Stimulated activated effector memory CD8-positive, alpha-beta T cell treated with anti-CD3 and anti-CD28 coated beads, Interleukin-12 subunit alpha, Interleukin-12 subunit beta, amount 100 ng/mL, for 72 hours (primary cell): Measurements from ENCODE around the gene SAFB2.

Experiments
- ATAC-seq: fragments of 150-1000 bp; cut with Tn5 transposase; 2 replicates; pipeline ENCODE4 v1.10.0; 2021
- DNase-seq, 2 donors: peaks; one replicate each; pipeline ENCODE4 v3.0.0; 2021 to 2022; ENCODE audit warnings: low spot score in 2 of 2
- H3K27ac Mint-ChIP-seq: one replicate; pipeline ENCODE4 v1.8.0; 2022; ENCODE audit warnings: mild to moderate bottlenecking, mixed read lengths
- H3K36me3 Mint-ChIP-seq: one replicate; pipeline ENCODE4 v1.8.0; 2022; ENCODE audit warnings: mild to moderate bottlenecking, mixed read lengths
- H3K4me1 Mint-ChIP-seq: one replicate; pipeline ENCODE4 v1.8.0; 2022; ENCODE audit warnings: mixed read lengths
- H3K4me3 Mint-ChIP-seq: one replicate; pipeline ENCODE4 v1.8.0; 2022; ENCODE audit warnings: mild to moderate bottlenecking, mixed read lengths
- H3K9me3 Mint-ChIP-seq: one replicate; pipeline ENCODE4 v1.8.0; 2022; ENCODE audit warnings: mixed read lengths

The SAFB2 gene

DNA sequence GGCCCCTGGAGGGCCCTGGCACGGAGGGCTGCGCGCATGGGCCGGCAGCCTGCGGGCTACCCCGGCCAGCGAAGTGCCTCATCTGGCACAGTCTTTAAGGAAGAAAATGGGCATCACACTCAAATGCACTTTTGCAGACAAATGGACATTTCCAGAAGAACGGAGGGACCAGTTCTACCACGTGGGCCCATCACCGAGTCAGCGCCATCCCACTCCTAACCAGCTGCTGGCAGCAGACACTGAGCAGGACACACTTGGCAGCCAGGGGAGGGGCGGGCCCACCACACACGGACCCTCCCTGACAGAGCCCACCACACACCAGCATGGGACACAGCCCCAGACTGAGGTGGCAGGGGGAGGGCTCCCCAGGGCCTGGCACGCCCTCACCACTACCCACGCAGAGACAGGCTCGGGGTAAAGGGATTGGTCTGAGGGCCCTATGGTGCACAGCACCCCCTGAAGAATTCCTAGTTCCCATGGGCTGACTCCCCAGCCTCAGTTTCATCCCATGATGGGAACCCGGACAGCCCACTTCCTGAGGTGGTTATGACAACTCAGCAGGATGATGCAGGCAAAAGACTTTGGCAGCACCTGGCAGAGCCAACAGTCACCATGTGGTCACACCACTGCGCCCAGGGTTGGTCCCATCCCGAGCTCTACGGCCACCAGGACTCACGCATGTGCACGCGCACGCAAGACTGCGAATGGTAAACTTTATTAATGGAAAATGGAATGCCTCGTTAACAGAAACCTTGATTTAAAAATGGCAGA lies 36.1 kb downstream of the SAFB2 start:
- Mint-ChIP-seq H3K4me1 (peaks cover 20% of the 10 kb centered on the region), H3K36me3 (peaks cover 68% of the 10 kb centered on the region), H3K4me3 (peak overlapping the region; percentile 66), H3K27ac (peak overlapping the region; percentile 92), H3K9me3 (no peaks in the 10 kb centered on the region)
- ATAC-seq, result peak; percentile 44
- no peak for DNase-seq

DNA sequence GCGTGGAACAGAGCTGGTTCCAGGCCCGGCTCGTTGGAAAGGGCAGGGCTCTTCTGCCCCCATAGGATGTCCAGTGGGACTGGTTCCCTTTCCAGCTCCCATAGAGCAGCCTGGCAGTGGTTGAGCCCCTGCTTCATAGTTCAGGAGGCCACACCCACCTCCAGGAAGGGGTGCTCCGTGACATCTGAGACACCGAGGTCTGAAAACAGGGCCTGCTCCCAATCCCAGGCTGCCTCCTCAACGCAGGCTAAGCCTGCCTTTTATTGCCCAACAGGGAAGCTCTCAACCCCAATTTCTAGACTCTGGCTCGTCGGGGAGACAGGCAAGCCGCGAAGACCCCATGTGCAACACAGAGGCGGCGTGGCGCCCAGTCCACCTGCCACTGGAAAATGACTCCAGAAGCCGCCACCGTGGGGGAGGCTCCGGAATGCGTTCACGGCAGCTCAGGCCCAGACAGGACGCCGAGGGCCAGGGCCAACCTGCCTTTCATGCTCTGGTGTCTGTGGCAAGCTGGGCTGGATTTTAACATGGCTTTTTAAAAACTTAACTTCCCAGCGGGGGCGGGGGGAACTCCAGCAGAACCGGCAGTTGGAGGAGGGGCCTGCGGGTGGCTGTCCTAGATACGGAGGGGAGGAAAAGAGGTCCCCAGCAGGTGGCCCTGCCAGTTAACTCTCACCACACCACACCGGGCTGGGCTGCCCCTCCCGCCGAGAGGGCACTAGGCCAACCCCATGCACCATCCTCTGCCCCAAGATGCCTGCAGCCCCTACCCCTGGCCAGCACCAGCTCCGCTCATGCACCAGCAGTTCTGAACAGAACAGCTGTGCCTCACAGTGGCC lies 36.9 kb downstream of the SAFB2 start:
- peak overlapping the region; percentile 92 for H3K27ac Mint-ChIP-seq
- peaks cover 20% of the 10 kb centered on the region for H3K4me1 Mint-ChIP-seq
- ATAC-seq, result peak; percentile 72
- peaks cover 60% of the 10 kb centered on the region for H3K36me3 Mint-ChIP-seq
- no peak for DNase-seq
- H3K9me3 Mint-ChIP-seq, result no peaks in the 10 kb centered on the region
- H3K4me3 Mint-ChIP-seq, result peak overlapping the region; percentile 66

DNA sequence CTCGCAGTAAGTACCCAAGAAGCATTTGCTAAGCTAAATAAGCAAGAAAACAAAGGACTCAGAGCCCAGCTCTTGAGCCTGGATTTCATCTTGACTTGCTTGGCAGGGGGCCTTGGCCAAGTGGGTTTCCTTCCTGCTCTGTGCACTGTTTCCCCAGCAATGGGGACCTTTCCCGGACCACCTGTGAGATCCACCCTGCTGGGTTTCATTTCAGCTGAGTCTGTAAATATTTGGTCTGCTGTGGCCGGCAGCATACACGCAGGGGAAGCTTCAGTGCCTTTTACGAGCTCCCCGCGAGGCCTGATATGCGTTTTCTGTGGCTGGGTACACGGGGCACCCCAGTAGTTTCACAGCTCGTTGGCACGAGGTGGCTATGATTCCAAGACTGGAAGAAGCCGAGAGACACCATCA lies 42.4 kb downstream of the SAFB2 start:
- ATAC-seq (no peak), DNase-seq (no peak)
- Mint-ChIP-seq H3K36me3 (peaks cover 10% of the 10 kb centered on the region), H3K9me3 (no peaks in the 10 kb centered on the region), H3K4me3 (no peak overlapping the region), H3K4me1 (peaks cover 12% of the 10 kb centered on the region), H3K27ac (peak overlapping the region; percentile 27)

DNA sequence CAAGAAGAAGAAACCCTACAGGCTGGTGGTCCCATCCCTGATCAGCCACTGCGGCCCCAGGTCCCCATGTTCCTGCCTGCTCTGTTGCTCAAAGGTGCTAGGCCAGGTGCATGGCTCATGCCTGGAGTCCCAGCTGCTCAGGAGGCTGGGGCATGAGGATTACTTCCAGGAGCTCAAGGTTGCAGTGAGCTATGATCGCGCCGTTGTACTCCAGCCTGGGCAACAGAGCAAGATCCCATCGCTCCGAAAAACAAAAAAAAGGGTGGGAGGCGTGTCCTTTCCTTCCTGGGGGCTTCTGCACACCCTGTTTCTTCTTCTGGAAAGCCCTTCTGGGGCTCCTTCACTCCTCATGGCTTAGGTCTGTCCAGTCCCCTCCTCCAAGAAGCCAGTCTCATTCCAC lies 42.9 kb downstream of the SAFB2 start:
- peaks cover 10% of the 10 kb centered on the region for H3K36me3 Mint-ChIP-seq
- ATAC-seq (no peak), DNase-seq (no peak)
- H3K27ac Mint-ChIP-seq, result peak overlapping the region; percentile 27
- no peak overlapping the region for H3K4me3 Mint-ChIP-seq
- peaks cover 10% of the 10 kb centered on the region for H3K4me1 Mint-ChIP-seq
- no peaks in the 10 kb centered on the region for H3K9me3 Mint-ChIP-seq

DNA sequence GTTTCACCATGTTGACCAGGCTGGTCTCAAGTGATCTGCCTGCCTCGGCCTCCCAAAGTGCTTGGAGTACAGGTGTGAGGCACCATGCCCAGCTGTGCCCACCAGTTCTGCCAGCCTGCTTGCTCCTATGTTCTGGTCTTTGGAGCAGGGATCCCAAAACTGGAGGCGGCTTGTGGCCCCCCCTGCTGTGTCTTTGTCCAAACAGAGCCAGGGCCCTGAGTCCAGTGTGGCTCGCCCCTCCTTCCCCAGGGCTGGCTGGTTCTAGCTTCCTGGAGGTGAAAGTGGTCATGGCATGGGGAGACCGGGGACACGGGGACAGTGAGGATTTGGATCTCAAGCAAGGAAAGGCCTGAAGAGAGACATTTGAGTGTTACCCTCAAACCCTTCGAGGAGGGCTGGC lies 43.3 kb downstream of the SAFB2 start:
- Mint-ChIP-seq H3K27ac (no peak overlapping the region), H3K4me3 (no peak overlapping the region), H3K4me1 (peaks cover 10% of the 10 kb centered on the region), H3K9me3 (no peaks in the 10 kb centered on the region), H3K36me3 (peaks cover 10% of the 10 kb centered on the region)
- no peak for DNase-seq
- no peak for ATAC-seq

DNA sequence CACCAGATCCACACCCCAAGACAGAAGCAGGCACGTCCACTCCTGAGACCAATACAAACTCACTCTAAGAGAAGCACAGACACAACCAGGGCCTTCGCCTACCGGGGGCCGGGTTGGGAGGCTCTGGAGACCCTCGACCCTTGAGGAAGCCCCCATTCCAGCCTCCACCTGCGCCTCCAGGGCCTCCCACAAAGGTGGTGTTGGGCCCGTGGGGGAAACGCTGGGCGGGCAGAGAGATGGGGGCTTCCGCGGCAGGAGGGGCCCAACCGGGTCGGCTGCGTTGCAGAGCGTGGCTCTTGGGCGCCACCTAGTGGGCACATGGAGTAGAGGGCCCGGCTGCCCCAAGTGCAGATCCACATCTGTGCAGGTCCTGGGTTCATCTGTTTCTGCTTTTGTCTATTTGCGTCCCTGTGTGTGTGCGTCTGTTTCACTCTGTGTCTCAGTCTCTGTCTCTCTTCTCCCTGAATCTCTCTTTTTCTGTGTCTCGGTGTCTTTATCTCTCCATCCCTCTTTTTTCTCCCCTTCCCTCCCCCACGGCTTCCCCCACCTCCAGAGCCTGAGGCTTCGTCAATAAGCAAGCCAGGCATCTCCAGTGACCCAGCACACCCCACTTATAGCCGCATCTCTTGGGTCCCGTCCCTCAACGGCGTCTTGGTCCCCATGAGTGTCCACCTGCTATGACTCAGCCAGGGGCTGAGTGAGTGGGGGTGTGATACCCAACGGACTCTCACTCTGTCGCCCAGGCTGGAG lies 44.3 kb downstream of the SAFB2 start:
- Mint-ChIP-seq H3K36me3 (peaks cover 10% of the 10 kb centered on the region), H3K4me3 (no peak overlapping the region), H3K9me3 (no peaks in the 10 kb centered on the region), H3K4me1 (peaks cover 10% of the 10 kb centered on the region), H3K27ac (no peak overlapping the region)
- ATAC-seq (peak; percentile 79), DNase-seq (peak; percentile 65 to 81)

DNA sequence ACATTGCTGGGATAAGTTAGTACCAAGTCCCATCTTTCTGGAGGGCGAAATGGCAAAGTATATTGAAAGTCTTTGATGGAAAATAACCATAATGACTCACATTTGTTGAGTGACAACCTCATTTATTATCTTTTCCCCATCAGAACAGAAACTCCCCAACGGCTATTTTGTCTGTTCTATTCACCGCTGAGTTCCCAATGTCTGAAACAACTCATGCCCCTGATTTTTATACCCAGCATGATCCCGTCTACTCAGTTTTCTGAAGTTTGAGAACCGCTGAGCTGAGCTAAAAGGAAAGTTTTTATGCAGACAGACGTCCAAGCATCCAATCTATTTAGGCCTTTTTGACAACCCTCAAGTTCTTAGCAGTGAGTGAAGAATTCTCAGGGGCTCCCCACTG lies 47.0 kb downstream of the SAFB2 start:
- no peak for ATAC-seq
- Mint-ChIP-seq H3K4me3 (no peak overlapping the region), H3K9me3 (no peaks in the 10 kb centered on the region)

DNA sequence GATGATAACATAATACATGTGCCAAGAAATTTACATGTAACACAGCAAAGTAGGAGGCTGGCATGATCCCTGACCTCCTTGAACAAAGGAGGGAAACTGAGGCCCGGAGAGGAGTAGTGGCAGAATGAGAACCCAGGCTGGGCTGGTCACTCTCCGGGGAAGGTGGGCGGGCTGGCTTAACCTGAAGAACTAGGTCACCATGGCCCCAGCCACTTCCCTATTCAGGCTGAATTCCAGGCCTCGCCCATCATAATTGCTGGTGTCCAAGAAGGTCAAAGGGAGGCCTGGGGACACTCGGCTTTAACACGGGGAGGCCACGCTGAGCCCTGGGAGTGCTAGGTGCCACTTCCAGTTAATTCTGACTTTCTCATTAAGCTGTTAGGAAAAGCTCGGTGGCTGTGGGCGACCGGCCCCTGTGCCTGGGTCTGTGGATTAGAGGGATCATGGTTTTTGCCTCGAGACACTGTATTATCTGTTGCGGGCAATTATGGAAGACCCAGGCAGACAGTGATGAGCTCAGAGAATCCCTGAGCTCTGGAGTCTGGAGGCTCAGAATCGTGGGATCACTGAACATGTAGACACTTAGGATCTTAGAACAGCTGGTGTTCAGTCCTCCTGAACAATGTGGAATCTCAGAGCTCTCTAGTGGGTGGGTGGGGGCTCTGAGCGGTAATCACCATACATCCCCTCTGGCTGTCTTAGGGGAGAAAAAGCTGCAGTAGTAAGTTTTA lies 49.9 kb downstream of the SAFB2 start:
- DNase-seq (no peak), ATAC-seq (no peak)
- no peaks in the 10 kb centered on the region for H3K9me3 Mint-ChIP-seq
- H3K27ac Mint-ChIP-seq, result no peak overlapping the region
- peaks cover under 1% of the 10 kb centered on the region for H3K4me1 Mint-ChIP-seq
- H3K36me3 Mint-ChIP-seq, result no peaks in the 10 kb centered on the region
- no peak overlapping the region for H3K4me3 Mint-ChIP-seq

More for the DNA sequence above, 47.0 kb downstream of the SAFB2 start:
- H3K4me1 Mint-ChIP-seq, result peaks cover 10% of the 10 kb centered on the region
- H3K27ac Mint-ChIP-seq, result no peak overlapping the region
- H3K36me3 Mint-ChIP-seq, result no peaks in the 10 kb centered on the region
- no peak for DNase-seq

DNA sequence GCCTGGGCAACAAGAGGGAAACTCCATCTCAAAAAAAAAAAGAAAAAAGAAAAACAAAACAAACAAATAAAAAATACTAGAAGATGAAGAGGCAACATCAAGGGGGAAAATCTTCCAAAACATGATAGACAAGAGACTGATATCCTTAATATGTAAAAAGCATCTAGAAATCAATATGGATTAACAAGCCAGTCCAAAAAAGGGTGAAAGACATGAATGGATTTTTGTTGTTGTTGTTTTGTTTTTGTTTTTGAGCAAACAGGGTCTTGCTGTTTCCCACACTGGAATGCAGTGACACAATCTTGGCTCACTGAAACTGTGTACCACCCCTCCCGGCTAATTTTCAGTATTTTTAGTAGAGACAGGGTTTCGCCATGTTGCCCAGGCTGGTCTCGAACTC lies 50.8 kb downstream of the SAFB2 start:
- Mint-ChIP-seq H3K4me3 (no peak overlapping the region), H3K36me3 (no peaks in the 10 kb centered on the region), H3K4me1 (no peaks in the 10 kb centered on the region), H3K27ac (no peak overlapping the region), H3K9me3 (no peaks in the 10 kb centered on the region)
- no peak for DNase-seq
- ATAC-seq, result no peak

DNA sequence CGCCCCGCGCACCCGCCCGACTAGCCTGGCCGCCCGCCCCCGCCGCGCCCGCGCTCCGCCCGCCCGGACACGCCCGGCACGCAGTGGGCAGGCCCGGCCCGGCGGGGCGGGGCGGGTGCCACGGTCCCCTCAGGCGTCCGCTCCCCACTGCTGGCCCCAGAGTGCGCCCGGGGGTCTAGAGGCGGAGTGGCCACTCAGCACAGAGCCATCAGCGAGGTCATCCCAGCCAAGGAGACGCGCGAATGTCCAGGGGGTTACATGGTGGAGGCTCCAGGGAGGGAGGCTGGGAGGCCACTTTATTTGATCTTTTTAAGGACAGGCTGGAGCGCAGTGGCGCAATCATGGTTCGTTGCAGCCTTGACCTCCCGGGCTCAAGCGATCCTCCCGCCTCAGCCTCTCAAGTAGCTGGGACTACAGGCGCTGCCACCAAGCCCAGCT lies 54.6 kb downstream of the SAFB2 start:
- Mint-ChIP-seq H3K4me3 (no peak overlapping the region), H3K27ac (no peak overlapping the region)

DNA sequence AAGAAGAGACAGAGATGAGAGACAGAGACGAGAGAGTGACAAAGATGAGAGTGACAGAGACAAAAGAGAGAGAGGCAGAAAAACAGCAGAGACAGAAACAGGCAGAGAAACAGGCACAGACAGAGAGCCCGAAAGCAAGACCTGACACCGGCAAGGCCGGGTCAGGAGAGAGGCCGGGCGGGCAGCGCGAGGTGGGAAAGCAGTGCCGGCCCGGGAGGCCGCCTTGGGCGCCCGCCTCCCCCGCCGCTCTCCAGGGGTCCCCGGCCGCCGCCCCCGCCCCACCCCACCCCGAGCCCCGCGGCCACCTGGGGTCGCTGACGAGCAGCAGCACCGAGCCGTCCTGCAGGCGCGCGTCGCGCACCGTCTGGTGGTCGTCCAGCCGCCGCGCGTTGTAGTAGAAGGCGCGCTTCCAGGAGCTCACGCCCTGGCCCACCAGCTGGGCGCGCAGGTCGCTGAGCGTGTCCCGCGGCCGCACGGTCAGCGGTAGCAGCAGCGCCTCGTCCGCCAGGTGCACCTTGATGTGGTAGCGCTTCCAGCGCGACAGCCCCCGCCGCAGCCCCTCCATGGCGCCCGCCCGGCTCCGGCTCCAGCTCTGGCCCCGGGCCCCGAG lies 55.1 kb downstream of the SAFB2 start, which contains the start of gene TINCR:
TINCR (minus strand) TSS at position 594 of the 610 bp plus-strand sequence.
- ATAC-seq (no peak), DNase-seq (no peak)
- no peak within 1 kb of the TSS for H3K4me3 Mint-ChIP-seq
- no peak within 1 kb of the TSS for H3K27ac Mint-ChIP-seq
- H3K36me3 Mint-ChIP-seq, result no peaks in the 10 kb centered on the region
- H3K9me3 Mint-ChIP-seq, result no peaks in the 10 kb centered on the region
- no peaks in the 10 kb centered on the region for H3K4me1 Mint-ChIP-seq

More for the DNA sequence above, 54.6 kb downstream of the SAFB2 start:
- H3K4me1 Mint-ChIP-seq, result no peaks in the 10 kb centered on the region
- H3K36me3 Mint-ChIP-seq, result no peaks in the 10 kb centered on the region
- no peaks in the 10 kb centered on the region for H3K9me3 Mint-ChIP-seq
- DNase-seq, result no peak
- no peak for ATAC-seq

DNA sequence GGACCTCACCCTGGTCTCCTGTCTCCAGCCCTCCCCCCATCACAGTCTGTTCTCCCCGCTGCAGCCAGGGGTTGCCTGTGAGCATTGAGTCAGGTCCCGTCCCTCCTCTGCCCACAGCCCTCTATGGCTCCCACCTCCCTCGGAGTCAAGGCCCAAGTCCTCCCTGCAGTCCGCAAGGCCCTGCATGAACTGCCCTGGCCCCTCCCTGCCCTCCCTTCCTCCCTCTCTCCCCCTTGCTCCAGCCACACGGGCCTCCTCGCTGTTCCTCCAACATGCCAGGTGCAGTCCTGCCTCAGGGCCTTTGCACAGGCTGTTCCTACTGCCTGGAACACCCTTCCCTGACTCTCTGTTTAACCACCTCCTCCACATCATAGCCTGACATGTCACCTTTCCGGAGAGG lies 57.6 kb downstream of the SAFB2 start:
- Mint-ChIP-seq H3K36me3 (no peaks in the 10 kb centered on the region), H3K4me1 (no peaks in the 10 kb centered on the region), H3K27ac (no peak overlapping the region), H3K9me3 (peaks cover 5% of the 10 kb centered on the region), H3K4me3 (no peak overlapping the region)
- DNase-seq, result no peak
- ATAC-seq, result no peak

DNA sequence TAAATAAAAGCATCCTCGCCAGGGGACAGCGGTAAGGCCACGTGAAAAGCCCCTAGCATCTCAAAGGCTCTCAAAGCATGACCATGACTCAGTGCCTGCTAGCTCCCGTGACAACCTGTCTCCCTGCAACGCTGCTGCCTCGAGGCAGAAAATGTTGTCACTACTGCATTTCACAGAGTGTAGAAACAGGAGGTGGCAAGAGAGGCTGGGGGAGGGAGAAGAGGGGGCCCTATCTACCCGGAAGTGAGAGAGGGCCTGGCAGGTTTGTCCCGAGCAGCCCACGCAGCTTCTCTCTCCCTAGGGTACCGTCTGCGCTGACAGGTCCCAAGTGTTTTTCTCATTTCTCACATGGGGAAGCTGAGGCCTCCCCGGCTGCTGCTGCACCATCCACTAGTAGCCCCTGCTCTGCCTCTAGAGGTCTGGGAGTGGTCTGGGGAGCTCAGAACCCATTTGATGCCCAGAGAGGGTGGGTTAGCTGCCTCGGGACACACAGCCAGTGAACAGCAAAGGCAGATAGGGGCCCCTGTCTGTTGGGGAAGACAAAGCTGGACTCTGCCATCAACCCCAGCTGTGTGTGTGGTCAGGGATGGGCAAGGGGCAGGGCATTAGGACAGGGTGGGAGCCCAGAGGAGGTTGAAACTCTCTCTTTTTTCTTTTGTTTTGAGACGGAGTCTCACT lies 58.5 kb downstream of the SAFB2 start:
- Mint-ChIP-seq H3K36me3 (no peaks in the 10 kb centered on the region), H3K9me3 (peaks cover 5% of the 10 kb centered on the region), H3K27ac (no peak overlapping the region), H3K4me1 (no peaks in the 10 kb centered on the region), H3K4me3 (no peak overlapping the region)
- ATAC-seq (peak; percentile 13), DNase-seq (no peak)

DNA sequence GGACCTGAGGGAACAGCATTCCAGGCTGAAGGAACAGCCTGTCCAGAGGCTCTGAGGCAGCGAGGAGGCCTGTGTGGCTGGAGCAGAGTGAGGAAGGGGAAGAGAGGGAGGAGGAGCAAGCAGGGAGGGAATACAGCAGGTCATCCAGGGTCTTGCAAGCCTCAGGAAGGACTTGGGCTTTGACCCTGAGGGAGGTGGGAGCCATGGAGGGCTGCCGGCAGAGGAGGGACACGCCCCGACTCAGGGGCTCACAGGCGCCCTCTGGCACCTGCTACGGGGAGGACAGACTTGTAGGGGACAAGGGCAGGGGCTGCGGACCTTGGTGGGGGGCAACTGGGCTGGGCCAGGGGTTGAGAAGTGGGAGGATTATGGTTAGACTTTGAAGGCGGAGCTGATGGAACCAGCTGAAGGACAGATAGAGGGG lies 59.6 kb downstream of the SAFB2 start:
- ATAC-seq, result no peak
- DNase-seq, result no peak
- peaks cover 5% of the 10 kb centered on the region for H3K9me3 Mint-ChIP-seq
- H3K4me1 Mint-ChIP-seq, result no peaks in the 10 kb centered on the region
- no peak overlapping the region for H3K27ac Mint-ChIP-seq
- no peaks in the 10 kb centered on the region for H3K36me3 Mint-ChIP-seq
- no peak overlapping the region for H3K4me3 Mint-ChIP-seq
